Iris pigment epithelial cell (primary cell): Measurements from ENCODE around the gene GPR119.
"Not testable (repeated sequence)": the region's sequence is repeated elsewhere in the genome, so short reads cannot be mapped to it uniquely, and the experiment has no call there.

Experiments
- DNase-seq: peaks from one replicate; pipeline ENCODE4 v3.0.0-alpha.2; 2011; ENCODE audit warnings: low read depth

The GPR119 gene

DNA sequence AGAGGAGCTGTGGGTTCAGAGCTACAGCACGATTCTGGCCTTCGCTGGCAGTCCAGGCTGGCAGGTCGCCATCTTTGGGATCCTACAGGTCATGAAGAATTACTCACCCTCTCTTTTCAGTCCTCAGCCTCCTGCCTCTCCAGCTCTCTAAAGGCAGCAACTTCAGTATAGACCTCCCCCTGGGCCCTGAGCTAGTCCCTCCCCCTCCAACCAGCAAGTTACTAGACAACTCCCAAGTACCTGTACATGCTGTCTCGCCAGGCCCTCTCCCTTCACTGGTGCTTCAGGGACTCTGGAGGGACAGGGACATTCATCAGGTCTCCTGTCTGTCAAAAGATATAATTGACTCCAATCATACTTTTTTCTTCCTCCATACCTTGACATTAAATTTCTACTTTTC lies at the start of gene GPR119:
Gene GPR119, minus strand, starts transcription at position 155 of the 400 bp plus-strand sequence. CDS start 227 bp downstream, outside the sequence.
- no peak for DNase-seq

DNA sequence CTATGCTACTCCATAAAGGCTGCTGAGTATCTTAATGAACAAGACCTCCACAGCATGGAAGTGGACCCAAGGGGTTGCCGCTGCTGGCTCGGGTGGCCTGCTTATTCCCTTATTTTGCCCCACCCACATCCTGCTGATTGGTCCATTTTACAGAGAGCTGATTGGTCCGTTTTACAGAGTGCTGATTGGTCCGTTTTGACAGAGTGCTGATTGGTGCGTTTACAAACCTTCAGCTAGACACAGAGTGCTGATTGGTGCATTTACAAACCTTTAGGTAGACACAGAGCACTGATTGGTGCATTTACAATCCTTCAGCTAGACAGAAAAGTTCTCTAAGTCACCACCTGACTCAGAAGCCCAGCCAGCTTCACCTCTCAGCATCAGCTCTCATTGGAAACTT lies 43.8 kb upstream of the GPR119 start:
- not testable (repeated sequence) for DNase-seq

DNA sequence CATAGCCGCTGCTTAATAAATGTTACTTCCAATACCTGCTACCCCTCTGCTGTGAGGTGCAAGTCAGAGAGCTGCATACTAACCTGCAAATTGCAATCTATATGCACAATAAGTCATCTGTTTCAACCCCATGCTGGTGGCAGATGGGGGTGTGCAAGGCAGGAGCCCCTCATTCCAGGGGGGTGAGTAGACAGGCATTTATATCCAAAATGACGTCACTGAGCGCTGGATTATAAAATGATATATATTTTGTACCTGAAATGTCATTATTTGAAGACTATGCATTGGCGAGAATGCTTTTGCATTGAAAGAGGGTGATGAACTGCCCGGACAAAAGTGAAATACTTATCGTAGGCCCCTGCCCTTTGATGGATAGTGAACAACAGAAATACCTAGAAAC lies 41.1 kb upstream of the GPR119 start:
- DNase-seq: no peak

DNA sequence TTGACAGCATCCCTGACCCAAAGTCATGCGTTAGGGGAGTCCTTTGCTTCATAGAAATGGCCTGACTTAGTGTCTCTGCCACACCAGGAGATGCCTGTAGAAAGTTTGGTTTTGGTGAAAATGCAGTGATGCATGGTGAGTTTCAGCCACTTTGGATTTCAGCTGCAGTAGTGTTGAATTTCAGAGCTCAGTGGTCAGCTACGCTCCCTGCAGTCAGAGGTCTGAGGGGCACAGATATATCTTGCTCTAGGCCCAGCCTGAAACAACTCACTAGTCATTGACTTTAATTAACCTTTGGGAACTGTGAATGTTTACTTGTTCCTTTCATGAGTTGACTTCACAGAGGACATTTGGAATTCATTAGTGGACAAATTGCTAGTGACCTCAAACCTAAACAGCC lies 33.8 kb upstream of the GPR119 start:
- no peak for DNase-seq

DNA sequence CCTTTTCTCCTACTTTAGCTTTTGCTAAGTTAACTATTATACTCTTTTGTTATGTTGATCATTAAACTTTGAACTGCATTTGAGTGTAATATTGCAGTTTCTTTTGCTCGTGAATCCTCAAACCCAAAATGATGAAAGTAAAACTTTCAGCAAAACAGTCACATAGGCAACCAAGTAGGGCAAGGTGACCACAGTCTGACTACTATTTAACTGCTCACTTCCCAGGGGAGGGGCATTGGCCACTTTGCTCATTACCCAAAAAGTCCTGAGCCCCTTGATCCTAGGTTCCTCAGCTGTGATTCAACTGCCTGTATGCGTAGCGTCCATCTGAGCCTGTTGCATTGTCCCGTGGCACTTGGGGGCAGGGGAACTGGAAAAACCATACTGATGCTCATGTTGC lies 33.3 kb upstream of the GPR119 start:
- DNase-seq: no peak

DNA sequence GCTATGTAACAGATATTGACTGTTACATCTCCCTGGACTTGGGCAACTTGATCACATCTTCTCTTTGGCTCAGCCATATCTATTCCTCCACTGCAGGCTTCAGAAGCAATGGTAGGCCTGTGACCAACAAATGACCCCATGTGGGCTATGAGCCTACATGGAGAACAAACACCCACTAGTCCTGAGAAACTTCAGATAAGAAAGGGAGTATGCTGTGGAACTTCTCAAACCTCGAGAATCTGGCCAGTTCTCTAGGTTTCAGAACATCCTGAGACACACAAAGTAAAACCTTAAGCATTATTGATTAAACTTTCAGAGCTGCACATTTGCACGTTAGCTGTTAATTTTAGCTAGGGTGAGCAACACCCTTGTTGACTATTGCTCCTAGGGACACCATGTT lies 32.6 kb upstream of the GPR119 start:
- no peak for DNase-seq

DNA sequence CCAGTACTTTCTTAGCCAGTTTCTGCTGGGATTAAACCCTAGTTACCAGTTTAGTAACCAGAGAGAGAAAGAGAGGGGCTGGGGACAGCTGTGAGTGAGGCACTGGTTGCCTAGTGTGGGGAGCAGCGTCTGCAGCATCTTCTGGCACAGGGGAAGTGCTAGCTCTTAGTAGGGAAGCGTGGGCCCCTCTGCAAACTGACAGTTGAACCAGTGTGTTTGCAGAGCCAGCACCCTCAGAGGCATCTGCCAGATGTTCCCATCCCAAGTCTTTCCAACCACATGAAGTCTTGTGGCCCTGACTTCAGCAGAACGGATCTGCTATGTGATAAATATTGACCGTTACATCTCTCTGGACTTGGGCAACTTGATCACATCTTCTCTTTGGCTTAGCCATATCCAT lies 31.3 kb upstream of the GPR119 start:
- DNase-seq: no peak

DNA sequence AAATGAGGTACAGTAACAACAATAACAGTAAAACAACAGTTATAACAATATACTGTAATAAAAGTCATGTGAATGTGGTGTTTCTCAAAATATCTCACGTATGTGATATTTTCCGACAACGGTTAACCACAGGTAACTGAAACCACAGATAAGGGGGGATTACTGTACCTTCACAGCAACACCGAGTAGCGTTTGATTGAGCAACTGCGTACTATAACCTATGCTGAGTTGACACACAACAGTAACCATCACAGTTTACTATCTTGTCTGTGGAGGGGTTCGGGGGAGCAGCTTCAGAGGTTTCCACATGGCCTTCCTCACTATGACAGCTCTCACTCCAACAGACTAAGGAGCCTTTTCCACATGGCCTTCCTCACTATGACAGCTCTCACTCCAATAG lies 29.7 kb upstream of the GPR119 start:
- DNase-seq: no peak

DNA sequence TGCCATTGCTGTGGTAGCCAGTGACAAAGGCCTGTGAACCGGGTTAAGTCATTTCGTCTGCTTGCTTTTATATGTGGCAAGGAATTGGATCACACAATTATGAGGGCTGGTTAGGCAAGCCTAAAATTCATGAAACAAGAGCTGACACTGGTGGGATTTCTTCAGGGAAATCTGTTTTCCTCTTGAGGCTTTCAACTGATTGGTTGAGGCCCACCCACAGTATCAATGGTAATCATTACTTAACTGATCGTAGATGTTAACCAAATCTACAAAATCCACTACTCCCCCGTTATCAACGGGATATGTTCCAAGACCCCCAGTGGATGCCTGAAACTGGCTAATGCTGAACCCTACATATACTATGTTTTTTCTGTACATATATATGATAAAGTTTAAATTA lies 29.3 kb upstream of the GPR119 start:
- DNase-seq: no peak

DNA sequence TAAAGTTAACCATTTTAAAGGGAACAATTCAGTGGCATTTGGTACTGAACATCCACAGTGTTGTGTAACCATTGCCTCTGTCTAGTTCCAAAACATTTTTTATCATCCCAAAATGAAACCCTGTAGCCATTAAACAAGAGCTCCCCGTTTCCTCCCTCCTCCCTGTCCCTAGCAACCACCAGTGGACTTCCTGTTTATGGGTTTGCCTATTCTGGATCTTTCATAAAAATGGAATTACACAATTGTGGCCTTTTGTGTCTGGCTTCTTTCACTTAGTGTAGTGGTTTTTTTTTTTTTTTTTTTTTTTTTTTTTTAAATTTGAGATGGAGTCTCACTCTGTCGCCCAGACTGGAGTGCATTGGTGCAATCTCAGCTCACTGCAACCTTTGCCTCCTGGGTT lies 27.9 kb upstream of the GPR119 start:
- DNase-seq: peak; percentile 10

DNA sequence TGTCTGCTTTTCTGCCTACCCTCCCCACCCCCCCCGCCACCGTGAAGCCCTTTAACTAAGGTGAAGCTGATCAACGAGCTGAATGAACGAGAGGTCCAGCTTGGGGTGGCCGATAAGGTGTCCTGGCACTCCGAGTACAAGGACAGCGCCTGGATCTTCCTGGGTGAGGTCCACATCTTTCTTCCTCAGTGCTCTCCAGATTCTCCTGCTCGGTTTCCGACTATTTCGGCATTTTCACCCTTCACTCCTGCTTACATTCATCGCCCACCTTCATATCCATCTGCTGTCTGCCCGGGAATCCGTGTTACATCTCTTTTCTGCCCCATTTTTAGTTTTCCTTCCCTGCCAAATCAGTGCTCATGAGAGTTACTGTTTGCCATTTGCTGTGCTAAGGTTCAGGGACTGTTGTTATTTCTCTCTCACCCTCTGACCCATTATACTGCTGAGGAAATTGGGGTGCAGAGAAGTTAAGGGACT lies 16.8 kb upstream of the GPR119 start:
- DNase-seq: no peak

DNA sequence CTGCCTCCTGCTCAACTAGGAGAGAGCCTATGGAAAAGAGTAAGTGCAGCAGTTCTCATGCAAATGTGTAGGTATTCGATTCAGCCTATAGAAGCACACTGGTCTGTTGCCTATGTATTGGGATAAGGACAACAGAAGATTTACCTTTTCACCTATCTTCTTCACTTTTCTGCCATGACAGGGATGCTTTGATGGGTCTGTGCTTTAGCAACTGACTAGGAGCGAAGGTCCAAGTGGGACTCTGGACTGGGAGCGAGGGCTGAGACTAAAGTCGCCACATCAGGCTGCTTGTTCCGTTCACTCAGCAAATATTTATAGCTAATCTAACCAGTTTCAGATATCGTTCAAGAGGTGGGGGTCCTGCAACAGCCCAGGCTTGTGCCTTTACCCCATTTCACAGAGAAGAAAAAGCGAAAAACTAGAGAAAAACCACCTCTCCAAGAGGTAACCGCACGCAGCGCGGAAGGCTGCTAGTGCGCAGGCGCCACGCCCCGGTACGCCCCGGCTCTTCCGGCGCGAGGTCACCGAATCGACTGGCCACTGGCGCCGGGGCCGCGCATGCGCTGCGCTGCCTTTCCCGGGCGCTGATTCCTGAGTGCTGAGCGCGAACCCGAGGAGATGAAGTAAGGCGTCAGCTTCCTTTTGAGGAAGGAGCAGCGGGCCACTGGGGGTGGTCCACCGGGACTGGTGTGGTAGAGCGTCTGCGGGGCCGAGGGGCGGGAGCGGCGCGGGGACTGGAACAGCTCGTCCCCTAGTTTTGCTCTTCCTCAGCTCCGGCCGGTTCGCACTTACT lies 16.1 kb upstream of the GPR119 start, which contains the start of gene RBMX2:
Gene RBMX2, plus strand, starts transcription at position 573 of the 793 bp plus-strand sequence. Its CDS starts 46 bp downstream, at position 619.
- DNase-seq: peak; percentile 57

DNA sequence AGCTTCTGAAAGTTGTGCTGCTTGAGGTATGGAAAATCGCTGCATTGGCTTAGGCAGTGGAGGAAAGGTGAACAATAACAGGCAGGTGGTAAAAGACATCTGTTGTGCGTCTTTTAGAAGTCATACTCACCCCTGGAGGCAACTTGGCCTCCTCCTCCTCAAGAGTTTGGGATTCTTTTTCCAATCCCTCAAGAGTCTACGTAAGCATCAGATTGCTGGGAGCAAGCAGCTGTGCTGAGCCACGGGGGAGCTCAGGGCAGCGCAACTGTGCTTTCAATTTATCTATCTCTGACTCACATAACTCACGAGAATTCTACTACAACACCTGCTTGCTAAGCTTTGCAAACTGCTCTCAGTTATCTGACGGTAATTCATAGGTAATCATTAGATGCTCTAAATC lies 9.9 kb upstream of the GPR119 start:
- no peak for DNase-seq

DNA sequence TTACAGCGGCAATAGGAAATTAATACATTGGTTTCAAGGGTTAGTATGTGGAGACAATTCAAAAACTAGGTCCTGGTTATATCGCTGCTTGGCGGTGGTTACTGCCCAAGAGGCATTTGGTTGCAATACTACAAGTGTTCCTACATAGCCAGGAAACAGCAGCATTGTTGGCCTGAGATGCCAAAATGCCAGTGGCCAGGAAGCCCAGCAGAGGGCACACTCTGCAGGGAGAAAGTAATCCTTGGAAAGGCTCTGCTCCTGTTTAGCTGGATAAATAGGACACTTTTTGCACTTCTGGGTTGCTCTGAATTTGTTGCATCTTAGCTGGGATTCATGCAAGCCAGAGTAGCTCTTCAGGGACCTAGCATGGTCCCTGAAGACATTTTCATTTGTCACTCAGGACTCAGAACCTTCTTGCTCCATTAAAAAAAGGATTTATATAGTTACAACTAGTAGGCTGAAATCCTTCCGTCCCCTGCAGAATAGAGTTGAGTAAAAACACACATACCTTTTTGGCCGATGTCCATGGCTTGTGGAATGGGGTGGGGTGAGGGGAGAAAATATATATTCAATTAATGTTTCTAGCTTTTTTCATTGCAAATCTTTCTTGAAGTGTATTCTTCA lies 8.1 kb upstream of the GPR119 start:
- DNase-seq: peak; percentile 46

DNA sequence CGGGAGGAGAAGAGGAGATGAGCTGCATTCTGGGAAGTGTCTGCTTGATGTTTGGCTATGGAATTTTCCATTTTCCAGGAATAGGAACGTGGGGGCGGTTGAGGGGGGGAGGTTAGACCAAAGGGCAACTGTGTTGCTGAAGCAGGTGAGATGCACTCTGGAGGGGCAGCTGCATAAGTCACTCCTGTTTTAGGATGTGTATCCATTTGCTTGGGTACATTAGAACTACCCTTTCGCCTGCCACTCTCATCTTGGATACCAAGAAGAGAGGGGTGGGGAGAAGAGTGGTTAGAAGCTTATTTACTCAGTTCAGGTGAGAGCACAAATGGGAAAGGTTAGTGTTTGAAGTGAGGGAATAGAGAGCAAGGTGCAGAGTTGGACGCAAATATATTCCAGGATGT lies 934 bp upstream of the GPR119 start:
- DNase-seq: no peak

DNA sequence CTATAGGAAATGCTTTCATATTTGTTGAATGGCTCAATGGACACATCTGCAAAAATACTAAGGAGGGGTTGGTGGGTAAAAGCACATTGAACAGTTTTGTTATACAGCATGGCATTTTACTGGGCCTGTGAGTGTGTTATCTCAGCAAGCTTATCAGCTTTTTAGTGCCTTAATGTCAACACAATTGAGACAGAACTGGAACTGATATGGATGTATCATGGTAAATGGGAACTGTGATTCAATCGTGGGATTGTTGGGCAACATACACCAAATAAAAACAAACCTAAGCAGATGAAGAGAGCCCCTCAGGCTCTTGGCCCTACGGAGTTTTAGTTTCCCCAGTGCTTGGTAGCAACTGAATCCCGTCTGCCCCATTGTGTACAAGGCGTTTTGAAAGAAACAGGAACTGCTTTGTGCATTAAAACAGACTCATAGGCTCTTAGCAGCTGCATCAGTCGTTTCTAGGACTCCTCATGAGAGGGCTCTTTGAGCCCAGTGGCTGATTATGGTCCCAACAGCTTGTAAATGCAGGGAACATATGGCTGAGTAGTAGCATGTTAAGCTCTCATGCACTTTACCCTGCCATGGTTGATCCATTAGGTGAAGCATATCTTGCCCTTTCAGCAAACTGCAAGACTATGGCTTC lies 7.3 kb downstream of the GPR119 start:
- DNase-seq: peak; percentile 3

DNA sequence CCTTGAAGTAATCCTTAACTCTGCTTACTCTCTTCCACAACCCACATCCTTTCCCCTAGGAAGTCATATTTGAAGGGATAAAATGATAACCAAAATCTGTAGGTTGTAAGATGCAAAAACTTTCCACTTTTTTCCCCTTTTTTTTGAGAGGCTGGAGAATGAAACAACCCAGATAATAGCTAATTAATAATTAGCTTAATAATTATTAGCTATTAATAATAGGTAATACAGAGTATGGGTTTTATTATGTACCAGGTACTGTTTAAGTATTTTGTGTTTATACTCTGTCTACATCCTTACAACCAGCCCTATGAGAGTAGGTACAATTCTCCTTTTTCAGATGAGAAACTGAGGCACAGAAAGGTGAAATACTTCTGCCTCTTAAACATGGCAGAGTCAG lies 9.4 kb downstream of the GPR119 start:
- no peak for DNase-seq

DNA sequence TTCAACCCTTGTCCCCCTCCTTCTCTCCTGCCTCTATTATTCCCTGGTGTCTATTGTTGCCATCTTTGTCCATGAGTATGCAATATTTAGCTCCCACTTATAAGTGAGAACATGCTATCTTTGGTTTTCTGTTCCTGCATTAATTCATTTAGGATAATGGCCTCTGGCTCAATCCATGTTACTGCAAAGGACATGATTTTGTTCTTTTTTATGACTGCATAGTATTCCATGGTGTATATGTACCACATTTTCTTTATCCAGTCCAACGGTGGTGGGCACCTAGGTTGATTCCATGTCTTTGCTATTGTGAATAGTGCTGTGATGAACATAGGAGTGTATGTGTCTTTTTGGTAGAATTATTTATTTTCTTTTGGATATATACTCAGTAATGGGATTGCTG lies 33.4 kb downstream of the GPR119 start:
- DNase-seq: not testable (repeated sequence)

DNA sequence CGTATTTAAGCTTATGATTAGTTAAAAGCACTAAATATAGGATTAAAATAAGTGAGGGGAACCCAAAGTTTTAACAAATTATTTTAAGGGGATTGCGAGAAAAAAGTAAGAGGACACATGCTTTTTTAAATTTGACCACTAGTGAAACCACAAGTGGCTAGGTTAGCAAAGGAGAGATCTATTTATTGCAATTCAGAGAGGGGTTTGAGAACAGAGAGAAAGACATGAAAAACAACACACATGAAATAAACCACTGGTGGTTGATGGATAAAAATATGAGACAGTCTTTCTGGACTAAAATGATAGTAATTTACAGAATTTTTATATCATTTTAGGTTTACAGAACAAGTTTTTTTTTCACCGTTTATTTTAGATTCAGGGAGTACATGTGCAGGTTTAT lies 33.9 kb downstream of the GPR119 start:
- DNase-seq: no peak

DNA sequence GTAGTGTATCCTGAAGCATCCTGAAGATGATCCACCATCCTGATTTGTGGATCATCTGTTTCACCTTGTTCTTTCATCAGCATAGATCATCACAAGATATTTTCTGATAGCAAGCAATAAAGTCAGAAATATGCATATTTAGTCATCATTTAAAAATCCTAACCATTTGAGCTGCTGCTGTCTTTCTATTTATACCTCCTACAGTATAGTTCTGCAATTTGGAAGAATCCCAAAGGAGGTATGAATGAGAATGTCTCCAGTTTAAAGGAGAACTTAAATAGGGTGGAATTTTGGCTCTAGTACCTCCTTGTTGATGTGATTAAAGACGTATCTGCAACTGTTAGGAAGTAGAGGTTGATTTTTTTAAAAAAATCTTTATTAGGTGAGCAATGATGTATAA lies 38.2 kb downstream of the GPR119 start:
- DNase-seq: peak; percentile 23

DNA sequence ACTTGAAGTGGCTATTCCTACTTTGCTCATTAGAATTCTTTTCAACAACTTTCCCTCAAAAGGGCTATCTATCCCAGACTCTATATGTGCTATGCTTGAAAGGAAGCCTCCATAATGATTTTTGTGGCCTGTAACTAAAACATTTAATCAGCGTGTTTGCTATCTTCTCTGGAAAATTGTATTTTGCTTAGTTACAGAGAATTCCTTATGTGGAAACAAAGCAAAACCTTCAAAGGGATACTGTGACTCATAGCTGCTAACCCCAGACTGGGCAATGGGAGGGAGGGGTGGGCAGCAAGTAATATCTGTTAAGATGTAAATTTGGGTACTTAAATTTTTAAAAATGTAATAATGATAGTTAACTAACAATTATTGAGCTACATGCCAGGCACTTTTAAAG lies 42.1 kb downstream of the GPR119 start:
- DNase-seq: peak; percentile 4

DNA sequence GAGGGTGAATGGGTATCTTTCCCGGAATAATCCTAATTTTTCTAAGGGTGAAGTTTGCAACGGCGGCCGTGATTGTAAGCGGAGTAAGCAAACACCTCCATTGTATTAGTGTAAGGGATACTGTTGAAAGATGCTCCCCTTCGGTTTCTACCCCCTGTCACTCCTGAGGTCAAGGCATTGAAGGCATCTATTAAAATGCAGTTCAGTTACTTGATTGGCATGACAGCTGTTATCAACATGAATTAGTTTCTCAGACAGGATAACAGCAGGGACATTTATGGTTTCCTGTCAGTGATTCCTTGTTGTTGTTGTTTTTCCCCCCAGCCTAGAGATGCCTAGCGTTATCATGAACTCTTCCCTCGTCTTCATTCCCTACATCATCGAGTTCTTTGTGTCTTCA lies 45.2 kb downstream of the GPR119 start:
- no peak for DNase-seq
